ENCODE measurements around the gene CTBP2.

The CTBP2 gene

DNA sequence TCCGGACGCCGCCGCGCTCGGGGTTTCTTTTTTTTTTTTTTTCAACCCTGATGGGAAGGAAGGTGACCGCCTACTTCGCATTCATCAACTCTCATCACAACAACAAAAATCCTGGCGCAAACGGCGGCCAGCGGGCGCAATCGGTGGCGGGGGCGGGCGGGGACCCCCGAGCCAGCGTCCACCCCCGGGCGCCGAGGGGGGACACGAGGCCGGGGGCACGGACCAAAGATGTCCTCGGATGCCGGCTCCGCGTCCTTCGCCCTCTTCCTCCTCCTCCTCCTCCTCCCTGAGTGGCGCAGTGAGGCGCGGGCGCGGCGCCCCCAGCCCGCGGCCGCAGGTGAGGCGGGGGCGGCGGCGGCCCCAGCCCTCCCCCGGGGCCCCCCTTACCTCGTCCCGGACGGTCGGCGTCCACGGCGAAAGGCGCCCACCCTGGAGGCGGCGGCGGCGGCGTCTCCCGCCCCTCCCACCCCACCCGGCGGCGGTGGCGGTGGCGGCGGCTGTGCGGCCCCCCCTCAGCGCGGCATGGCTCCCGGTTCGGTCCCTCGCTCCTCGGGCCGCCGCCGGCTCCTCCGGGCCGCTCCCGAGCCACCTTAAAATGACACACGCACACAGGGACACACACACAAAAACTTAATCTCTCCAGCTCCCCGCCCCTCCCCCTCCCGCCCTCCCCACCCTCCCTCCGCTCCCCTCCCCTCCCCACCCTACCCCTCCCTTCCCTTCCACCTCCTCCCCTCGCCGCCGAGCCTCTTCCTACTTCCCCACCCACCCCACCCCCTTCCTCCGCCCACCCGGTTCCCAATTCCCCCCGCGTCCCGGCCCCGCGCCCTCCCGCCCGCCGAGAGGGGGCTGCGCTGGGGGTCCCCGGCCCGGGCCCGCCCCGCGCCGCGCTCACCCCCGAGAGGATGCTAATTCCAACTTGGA lies at the start of gene CTBP2:
Gene CTBP2 (minus strand): TSS at position 632 of the 924 bp plus-strand sequence.
- peak; percentile 72 for DNase-seq (ENCODE audit: extremely low spot score)
- POLR2A ChIA-PET = interaction anchor here (0.6 to 1.0 kb wide), 3 partner anchors 18 to 168 kb away, joined by 3 to 5 read pairs (median 3); no protein-coding TSS in a partner anchor
- CTCF ChIA-PET = interaction anchor here (0.6 kb wide), 1 partner anchor 95 kb away, joined by 3 read pairs; no protein-coding TSS in a partner anchor
- TF ChIP-seq ZNF384 (IDR thresholded peaks at IDR 0.05) (peak; percentile 72; the same call in 1 of the 2 replicates), FOXM1 (IDR thresholded peaks at IDR 0.05; ENCODE audit: borderline replicate concordance) (peak; percentile 59; the same call in 1 of the 2 replicates), BHLHE40 (IDR thresholded peaks at IDR 0.05; ENCODE audit: borderline replicate concordance) (no peak), SUZ12 (IDR thresholded peaks at IDR 0.05) (no peak)

- no peak for DNase-seq (ENCODE audit: extremely low spot score)
- ChIA-PET CTCF (no interaction called here), POLR2A (no interaction called here)
- TF ChIP-seq L3MBTL2 (conservative IDR thresholded peaks at IDR 0.05) (no peak), SP1 (IDR thresholded peaks at IDR 0.05) (no peak), LEF1 (IDR thresholded peaks at IDR 0.05; ENCODE audit: borderline replicate concordance) (no peak), FOXA1 (IDR thresholded peaks at IDR 0.05) (no peak)
Observed at GRCh38 chr10:125209591-125210355, 49.4 kb upstream of the CTBP2 start.

DNA sequence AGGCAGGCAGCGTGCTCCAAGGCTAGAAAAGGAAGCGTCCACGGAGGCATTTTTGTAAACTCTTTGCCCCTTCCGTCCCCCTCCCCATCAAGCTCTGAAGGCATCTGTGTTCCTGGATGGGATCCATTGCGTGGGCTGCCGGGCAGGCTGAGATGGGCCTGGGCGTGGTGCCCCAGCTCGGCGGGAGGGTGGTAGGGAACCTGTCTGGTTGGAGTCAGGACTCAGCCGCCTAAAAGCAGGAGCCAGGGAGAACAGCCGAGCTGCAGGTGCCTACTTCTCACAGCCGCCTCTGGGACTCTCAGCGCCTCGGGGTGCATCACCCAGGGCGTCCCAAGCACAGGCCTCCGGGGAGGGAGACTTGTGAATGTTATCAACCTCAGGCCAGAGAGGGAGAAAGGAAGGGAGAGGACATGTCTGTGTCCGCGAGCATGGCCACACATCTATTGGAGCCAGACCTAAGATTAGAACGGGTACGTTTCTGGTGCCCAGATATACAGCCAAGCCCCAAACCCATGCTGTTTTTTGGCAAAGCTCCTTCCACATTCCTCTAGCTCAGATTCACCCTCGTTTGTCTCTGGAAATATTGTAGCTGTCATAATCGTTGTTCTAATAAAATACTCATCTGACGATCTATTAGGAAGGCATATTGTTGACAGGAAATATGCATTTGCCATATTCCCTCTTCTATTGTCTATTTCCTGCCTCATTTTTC lies 48.6 kb upstream of the CTBP2 start:
- POLR2A ChIA-PET = no interaction called here
- no peak for TF ChIP-seq TARDBP (IDR thresholded peaks at IDR 0.05)
- TF ChIP-seq, protein P1, sequence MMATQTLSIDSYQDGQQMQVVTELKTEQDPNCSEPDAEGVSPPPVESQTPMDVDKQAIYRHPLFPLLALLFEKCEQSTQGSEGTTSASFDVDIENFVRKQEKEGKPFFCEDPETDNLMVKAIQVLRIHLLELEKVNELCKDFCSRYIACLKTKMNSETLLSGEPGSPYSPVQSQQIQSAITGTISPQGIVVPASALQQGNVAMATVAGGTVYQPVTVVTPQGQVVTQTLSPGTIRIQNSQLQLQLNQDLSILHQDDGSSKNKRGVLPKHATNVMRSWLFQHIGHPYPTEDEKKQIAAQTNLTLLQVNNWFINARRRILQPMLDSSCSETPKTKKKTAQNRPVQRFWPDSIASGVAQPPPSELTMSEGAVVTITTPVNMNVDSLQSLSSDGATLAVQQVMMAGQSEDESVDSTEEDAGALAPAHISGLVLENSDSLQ (IDR thresholded peaks at IDR 0.05) = no peak
- TF ChIP-seq SUZ12 (IDR thresholded peaks at IDR 0.05) = no peak
- TF ChIP-seq FOXM1 (IDR thresholded peaks at IDR 0.05; ENCODE audit: borderline replicate concordance) = no peak
- TF ChIP-seq BHLHE40 (IDR thresholded peaks at IDR 0.05; ENCODE audit: borderline replicate concordance) = no peak
- TF ChIP-seq CTBP1 (IDR thresholded peaks at IDR 0.05; ENCODE audit: borderline replicate concordance) = no peak
- TF ChIP-seq ZNF384 (IDR thresholded peaks at IDR 0.05) = no peak
- no peak for TF ChIP-seq FOXK2 (IDR thresholded peaks at IDR 0.05)
- no peak for TF ChIP-seq SP1 (IDR thresholded peaks at IDR 0.05)
- CTCF ChIA-PET = no interaction called here
- no peak for DNase-seq (ENCODE audit: extremely low spot score)

GRCh38 chr10:125206623-125207022 lies 46.3 kb upstream of the CTBP2 start:
- no peak for DNase-seq (ENCODE audit: extremely low spot score)
- ChIA-PET CTCF (interaction anchor here (0.7 kb wide), 1 partner anchor 455 kb away, joined by 3 read pairs; no protein-coding TSS in a partner anchor), POLR2A (no interaction called here)
- TF ChIP-seq SUZ12 (IDR thresholded peaks at IDR 0.05) (no peak), CTBP1 (IDR thresholded peaks at IDR 0.05; ENCODE audit: borderline replicate concordance) (no peak), SP1 (IDR thresholded peaks at IDR 0.05) (no peak), NFRKB (IDR thresholded peaks at IDR 0.05) (no peak), L3MBTL2 (conservative IDR thresholded peaks at IDR 0.05) (no peak), LEF1 (IDR thresholded peaks at IDR 0.05; ENCODE audit: borderline replicate concordance) (no peak), FOXA1 (IDR thresholded peaks at IDR 0.05) (no peak), ELF4 (IDR thresholded peaks at IDR 0.05) (no peak), FOXK2 (IDR thresholded peaks at IDR 0.05) (no peak), ZNF384 (IDR thresholded peaks at IDR 0.05) (no peak), FOXM1 (IDR thresholded peaks at IDR 0.05; ENCODE audit: borderline replicate concordance) (no peak)
- TF ChIP-seq, protein P1 (IDR thresholded peaks at IDR 0.05) = no peak

- no peak for DNase-seq (ENCODE audit: extremely low spot score)
- TF ChIP-seq FOXM1 (IDR thresholded peaks at IDR 0.05; ENCODE audit: borderline replicate concordance) = no peak
- POLR2A ChIA-PET = no interaction called here
- CTCF ChIA-PET = no interaction called here
Observed at GRCh38 chr10:125205431-125205830, 45.1 kb upstream of the CTBP2 start.

- ChIA-PET CTCF (no interaction called here), POLR2A (no interaction called here)
- DNase-seq (ENCODE audit: extremely low spot score) = no peak
- no peak for TF ChIP-seq BHLHE40 (IDR thresholded peaks at IDR 0.05; ENCODE audit: borderline replicate concordance)
- TF ChIP-seq L3MBTL2 (conservative IDR thresholded peaks at IDR 0.05) = no peak
- no peak for TF ChIP-seq SUZ12 (IDR thresholded peaks at IDR 0.05)
- no peak for TF ChIP-seq NFRKB (IDR thresholded peaks at IDR 0.05)
- TF ChIP-seq, protein P1 (IDR thresholded peaks at IDR 0.05) = no peak
- no peak for TF ChIP-seq LEF1 (IDR thresholded peaks at IDR 0.05; ENCODE audit: borderline replicate concordance)
- TF ChIP-seq FOXA1 (IDR thresholded peaks at IDR 0.05) = no peak
Observed at GRCh38 chr10:125204400-125204799, 44.0 kb upstream of the CTBP2 start.
